Measurements from ENCODE around the gene METRN. TPM values are rescaled to one million over a fixed set of nuclear protein-coding genes. Genes with fewer than 3 reads are reported as not detected.

The METRN gene
- polyA plus RNA-seq, 2 of the 4 experiments (the other 2 are of a cell fraction) = 41.0 to 82.2 TPM

GRCh38 chr16:728131-728889, 13.4 kb downstream of the METRN start:
- ATAC-seq (peak; percentile 15 to 61), DNase-seq (ENCODE audit: low read depth in 1 of 2, low spot score in 1 of 2) (peak; percentile 63 to 88), FAIRE-seq (no peak)
- ChIA-PET CTCF (interaction anchor here (1.1 to 28.0 kb wide), 4 partner anchors 12 to 60 kb away, joined by 3 to 656 read pairs (median 30); partner anchors contain the start of genes ANTKMT, CCDC78, CHTF18 and CIAO3), POLR2A (interaction anchor here (0.5 to 1.4 kb wide), 6 partner anchors 8 to 342 kb away, joined by 4 to 12 read pairs (median 5); partner anchors contain the start of genes CIAO3 and METRN)
- Histone ChIP-seq H3K4me1 (peaks cover 13% of the 10 kb centered on the region), H3K27ac (peak overlapping the region; percentile 89 to 91), H3K9me3 (no peaks in the 10 kb centered on the region), H3K4me3 (peak overlapping the region; percentile 60), H3K4me2 (peak overlapping the region; percentile 100)
- 13% methylated on average over 15 of the region's 80 CpGs for WGBS (ENCODE audit: missing lambda C conversion rate)
- TF ChIP-seq JUN (IDR thresholded peaks at IDR 0.05) = peak; percentile 38 to 46; a peak in 2 of 5 replicates
- TF ChIP-seq CEBPB (IDR thresholded peaks at IDR 0.05) = no peak
- TF ChIP-seq MYC (IDR thresholded peaks at IDR 0.05; ENCODE audit: borderline replicate concordance, low read length) = peak; percentile 26; the same call in 1 of the 2 replicates
- TF ChIP-seq, protein P1, sequence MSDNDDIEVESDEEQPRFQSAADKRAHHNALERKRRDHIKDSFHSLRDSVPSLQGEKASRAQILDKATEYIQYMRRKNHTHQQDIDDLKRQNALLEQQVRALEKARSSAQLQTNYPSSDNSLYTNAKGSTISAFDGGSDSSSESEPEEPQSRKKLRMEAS (IDR thresholded peaks at IDR 0.05) = peak; percentile 87
- TF ChIP-seq RARB (CRISPR knock-in tag; IDR thresholded peaks at IDR 0.05) = no peak
- TF ChIP-seq E2F6 (IDR thresholded peaks at IDR 0.05; ENCODE audit: borderline replicate concordance, low read depth) = peak; percentile 74
- TF ChIP-seq TFCP2L1 (CRISPR knock-in tag; IDR thresholded peaks at IDR 0.05) = peak; percentile 79
- no peak for TF ChIP-seq HOXB5 (CRISPR knock-in tag; IDR thresholded peaks at IDR 0.05)

DNA sequence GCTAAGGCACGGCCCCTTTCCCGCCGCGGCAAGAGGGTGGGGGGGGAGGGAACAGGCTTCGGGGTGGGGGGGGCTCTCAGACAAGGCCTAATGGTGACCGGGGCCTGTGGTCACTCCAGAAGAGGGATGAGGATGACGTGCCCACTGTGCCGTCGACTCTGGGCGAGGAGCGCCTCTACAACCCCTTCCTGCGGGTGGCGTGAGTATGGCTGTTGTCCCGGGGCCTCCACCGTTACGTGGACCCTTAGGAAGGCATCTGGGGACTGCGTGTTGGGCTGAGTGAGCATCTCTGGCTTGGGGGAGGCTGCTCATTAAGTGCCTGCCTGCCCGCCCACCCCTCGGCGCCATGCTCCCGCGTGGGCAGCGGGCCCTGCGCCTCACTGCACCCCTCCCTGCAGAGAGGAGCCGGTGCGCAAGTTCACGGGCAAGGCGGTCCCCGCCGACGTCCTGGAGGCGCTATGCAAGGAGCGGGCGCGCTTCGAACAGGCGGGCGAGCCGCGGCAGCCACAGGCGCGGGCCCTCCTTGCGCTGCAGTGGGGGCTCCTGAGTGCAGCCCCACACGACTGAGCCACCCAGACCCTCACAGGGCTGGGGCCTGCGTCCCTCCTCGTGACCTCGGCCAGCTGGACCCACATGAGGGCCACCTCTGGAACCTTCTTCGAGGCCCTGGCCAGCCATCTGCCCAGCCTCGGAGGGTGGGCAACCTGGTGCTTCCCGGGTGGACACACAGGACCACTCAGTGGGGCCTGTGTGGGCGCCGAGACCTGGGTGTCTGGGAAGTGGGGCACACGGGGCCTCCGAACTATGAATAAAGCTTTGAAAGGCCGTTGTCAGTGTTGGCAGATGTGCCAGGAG, 14.2 kb downstream of the METRN start:
- CTCF ChIA-PET = interaction anchor here (1.1 to 28.0 kb wide), 5 partner anchors 12 to 60 kb away, joined by 3 to 656 read pairs (median 14); partner anchors contain the start of genes ANTKMT, CCDC78, CHTF18 and CIAO3
- Histone ChIP-seq H3K4me1 (peaks cover 13% of the 10 kb centered on the region), H3K4me3 (peak overlapping the region; percentile 60; the same call in 2 of the 3 replicates), H3K4me2 (peak overlapping the region; percentile 100), H3K27ac (peak overlapping the region; percentile 89 to 91; a peak in 5 of 6 replicates), H3K9me3 (no peaks in the 10 kb centered on the region)
- TF ChIP-seq HES2 (IDR thresholded peaks at IDR 0.05) = no peak
- TF ChIP-seq MAZ (IDR thresholded peaks at IDR 0.05; ENCODE audit: borderline replicate concordance, low read depth, low read length) = no peak
- TF ChIP-seq GATA3 (IDR thresholded peaks at IDR 0.05; ENCODE audit: borderline replicate concordance) = no peak
- no peak for TF ChIP-seq KDM5A (IDR thresholded peaks at IDR 0.05)
- TF ChIP-seq MYC (IDR thresholded peaks at IDR 0.05; ENCODE audit: borderline replicate concordance, low read length) = no peak
- TF ChIP-seq, protein P2, sequence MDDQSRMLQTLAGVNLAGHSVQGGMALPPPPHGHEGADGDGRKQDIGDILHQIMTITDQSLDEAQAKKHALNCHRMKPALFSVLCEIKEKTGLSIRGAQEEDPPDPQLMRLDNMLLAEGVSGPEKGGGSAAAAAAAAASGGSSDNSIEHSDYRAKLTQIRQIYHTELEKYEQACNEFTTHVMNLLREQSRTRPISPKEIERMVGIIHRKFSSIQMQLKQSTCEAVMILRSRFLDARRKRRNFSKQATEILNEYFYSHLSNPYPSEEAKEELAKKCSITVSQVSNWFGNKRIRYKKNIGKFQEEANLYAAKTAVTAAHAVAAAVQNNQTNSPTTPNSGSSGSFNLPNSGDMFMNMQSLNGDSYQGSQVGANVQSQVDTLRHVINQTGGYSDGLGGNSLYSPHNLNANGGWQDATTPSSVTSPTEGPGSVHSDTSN (IDR thresholded peaks at IDR 0.05) = peak; percentile 4; the same call in 1 of the 2 replicates
- TF ChIP-seq FOSL2 (IDR thresholded peaks at IDR 0.05) = no peak
- no peak for TF ChIP-seq FOSL2 (CRISPR knock-in tag; IDR thresholded peaks at IDR 0.05)
- no peak for TF ChIP-seq RNF2 (IDR thresholded peaks at IDR 0.05; ENCODE audit: borderline replicate concordance, low read depth)
- POLR2A ChIA-PET = interaction anchor here (1.3 to 3.1 kb wide), 3 partner anchors 8 to 14 kb away, joined by 3 to 15 read pairs (median 12); partner anchors contain the start of genes ANTKMT and METRN
- ATAC-seq (no peak), FAIRE-seq (no peak), DNase-seq (ENCODE audit: low read depth in 1 of 2, low spot score in 1 of 2) (no peak)
- WGBS (ENCODE audit: missing lambda C conversion rate) = 79% methylated on average over 23 of the region's 55 CpGs
